Measurements from ENCODE around the gene NISCH. TPM values are rescaled to one million over a fixed set of nuclear protein-coding genes. Genes with fewer than 3 reads are reported as not detected.
"Not testable (repeated sequence)": the region's sequence is repeated elsewhere in the genome, so short reads cannot be mapped to it uniquely, and the experiment has no call there.

Gene NISCH
- total RNA-seq, 1 donor from 2014 or later, result 240 TPM

DNA sequence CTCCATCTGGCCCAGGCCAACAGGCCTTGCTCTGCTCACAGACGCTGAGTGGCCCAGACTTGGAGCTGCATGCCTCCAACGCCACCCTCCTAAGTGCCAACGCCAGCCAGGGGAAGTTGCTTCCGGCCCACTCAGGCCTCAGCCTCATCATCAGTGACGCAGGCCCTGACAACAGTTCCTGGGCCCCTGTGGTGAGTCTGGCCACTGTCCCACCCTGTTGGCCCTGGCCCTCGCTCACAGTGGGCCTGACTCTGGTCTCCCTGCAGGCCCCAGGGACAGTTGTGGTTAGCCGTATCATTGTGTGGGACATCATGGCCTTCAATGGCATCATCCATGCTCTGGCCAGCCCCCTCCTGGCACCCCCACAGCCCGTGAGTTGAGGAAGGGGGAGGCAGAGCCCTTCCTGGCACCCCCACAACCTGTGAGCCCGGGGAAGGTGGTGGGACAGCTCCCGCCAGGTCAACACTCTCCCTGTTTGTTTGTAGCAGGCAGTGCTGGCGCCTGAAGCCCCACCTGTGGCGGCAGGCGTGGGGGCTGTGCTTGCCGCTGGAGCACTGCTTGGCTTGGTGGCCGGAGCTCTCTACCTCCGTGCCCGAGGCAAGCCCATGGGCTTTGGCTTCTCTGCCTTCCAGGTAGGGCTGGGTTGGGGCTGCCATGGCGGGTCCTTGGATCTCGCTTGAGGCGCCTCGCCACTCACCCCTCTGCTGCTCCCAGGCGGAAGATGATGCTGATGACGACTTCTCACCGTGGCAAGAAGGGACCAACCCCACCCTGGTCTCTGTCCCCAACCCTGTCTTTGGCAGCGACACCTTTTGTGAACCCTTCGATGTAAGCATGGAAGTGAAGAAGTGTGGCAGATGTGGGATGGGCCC lies 68.2 kb downstream of the NISCH start:
- DNase-seq (ENCODE audit: low spot score in 2 of 2, unreplicated experiment in 2 of 2), result no peak
- H3K36me3 Mint-ChIP-seq, result peaks cover 10% of the 10 kb centered on the region
- peak overlapping the region; percentile 72 for H3K27ac Mint-ChIP-seq
- H3K4me1 Mint-ChIP-seq, result peaks cover 23% of the 10 kb centered on the region
- TF ChIP-seq, protein P1, sequence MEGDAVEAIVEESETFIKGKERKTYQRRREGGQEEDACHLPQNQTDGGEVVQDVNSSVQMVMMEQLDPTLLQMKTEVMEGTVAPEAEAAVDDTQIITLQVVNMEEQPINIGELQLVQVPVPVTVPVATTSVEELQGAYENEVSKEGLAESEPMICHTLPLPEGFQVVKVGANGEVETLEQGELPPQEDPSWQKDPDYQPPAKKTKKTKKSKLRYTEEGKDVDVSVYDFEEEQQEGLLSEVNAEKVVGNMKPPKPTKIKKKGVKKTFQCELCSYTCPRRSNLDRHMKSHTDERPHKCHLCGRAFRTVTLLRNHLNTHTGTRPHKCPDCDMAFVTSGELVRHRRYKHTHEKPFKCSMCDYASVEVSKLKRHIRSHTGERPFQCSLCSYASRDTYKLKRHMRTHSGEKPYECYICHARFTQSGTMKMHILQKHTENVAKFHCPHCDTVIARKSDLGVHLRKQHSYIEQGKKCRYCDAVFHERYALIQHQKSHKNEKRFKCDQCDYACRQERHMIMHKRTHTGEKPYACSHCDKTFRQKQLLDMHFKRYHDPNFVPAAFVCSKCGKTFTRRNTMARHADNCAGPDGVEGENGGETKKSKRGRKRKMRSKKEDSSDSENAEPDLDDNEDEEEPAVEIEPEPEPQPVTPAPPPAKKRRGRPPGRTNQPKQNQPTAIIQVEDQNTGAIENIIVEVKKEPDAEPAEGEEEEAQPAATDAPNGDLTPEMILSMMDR (IDR thresholded peaks at IDR 0.05; ENCODE audit: unreplicated experiment), result no peak
- no peak overlapping the region for H3K4me3 Mint-ChIP-seq
- no peaks in the 10 kb centered on the region for H3K27me3 Mint-ChIP-seq (ENCODE audit: low read depth)
- no peaks in the 10 kb centered on the region for H3K9me3 Mint-ChIP-seq

DNA sequence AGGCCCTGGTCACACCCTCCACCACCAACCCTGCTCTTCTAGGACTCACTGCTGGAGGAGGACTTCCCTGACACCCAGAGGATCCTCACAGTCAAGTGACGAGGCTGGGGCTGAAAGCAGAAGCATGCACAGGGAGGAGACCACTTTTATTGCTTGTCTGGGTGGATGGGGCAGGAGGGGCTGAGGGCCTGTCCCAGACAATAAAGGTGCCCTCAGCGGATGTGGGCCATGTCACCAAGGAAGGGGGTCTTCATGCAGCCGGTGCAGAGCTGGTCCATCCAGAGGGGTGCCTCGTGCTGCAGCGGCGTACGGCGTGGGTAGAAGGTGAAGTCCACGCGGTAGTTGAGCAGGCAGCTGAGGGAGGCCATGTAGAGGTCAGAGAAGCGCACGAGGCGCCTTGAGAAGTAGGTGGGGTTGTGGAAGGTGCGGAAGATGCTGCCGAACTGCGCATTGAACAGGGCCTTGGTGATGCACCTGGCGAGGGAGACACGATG lies 68.9 kb downstream of the NISCH start:
- Mint-ChIP-seq H3K36me3 (peaks cover 10% of the 10 kb centered on the region), H3K27ac (peak overlapping the region; percentile 72), H3K27me3 (ENCODE audit: low read depth) (no peaks in the 10 kb centered on the region), H3K4me1 (peaks cover 21% of the 10 kb centered on the region), H3K4me3 (no peak overlapping the region), H3K9me3 (no peaks in the 10 kb centered on the region)
- TF ChIP-seq, protein P1 (IDR thresholded peaks at IDR 0.05; ENCODE audit: unreplicated experiment), result no peak
- DNase-seq (ENCODE audit: low spot score in 2 of 2, unreplicated experiment in 2 of 2), result no peak

DNA sequence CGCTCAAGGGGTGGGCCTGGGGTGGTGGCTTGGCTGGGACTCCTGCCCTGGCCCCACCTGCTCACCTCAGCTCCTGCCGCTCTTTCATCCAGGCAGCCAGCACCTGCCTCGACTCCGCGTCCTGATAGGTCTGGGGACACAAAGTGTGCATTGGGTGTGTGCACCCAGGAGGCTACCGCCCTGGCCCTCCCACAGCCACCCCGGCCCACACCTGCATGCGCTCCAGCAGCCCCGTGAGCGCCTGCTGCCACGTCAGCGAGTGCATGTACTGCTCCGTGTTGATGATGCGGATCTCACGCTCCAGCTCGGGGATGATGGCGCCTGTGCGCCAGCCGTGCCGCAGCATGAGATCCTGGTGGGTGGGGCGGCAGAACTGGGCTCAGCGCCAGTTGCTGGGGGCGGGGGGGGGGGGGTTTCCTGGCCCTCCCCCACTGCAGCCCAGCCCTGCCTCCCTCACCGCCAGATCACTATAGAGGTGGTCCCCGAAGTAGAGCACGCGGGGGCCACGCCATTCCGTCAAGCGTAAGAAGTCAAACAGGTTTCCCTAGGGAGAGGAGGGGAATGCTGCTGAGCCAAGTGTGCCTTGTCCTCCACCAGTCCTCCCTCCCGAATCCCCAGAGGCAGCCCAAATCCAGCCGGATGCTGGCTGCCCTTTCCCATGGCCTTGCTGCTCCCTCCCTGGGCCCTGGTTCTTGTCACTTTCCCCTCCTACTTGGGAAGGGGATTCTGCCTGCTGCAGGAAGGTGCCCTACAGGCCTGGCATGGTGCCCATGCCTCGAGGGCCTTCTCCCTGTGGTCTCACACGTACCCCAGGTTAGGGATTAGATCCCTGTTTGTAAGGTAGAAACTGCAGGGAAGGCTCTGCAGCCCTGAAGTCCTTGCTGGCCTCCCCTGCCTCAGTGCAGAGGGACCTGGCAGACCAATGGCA lies 69.6 kb downstream of the NISCH start:
- no peaks in the 10 kb centered on the region for H3K27me3 Mint-ChIP-seq (ENCODE audit: low read depth)
- DNase-seq (ENCODE audit: low spot score in 2 of 2, unreplicated experiment in 2 of 2), result no peak
- peaks cover 25% of the 10 kb centered on the region for H3K4me1 Mint-ChIP-seq
- H3K27ac Mint-ChIP-seq, result peak overlapping the region; percentile 77
- H3K36me3 Mint-ChIP-seq, result peaks cover 10% of the 10 kb centered on the region
- H3K9me3 Mint-ChIP-seq, result no peaks in the 10 kb centered on the region
- no peak overlapping the region for H3K4me3 Mint-ChIP-seq
- TF ChIP-seq, protein P1 (IDR thresholded peaks at IDR 0.05; ENCODE audit: unreplicated experiment), result no peak

DNA sequence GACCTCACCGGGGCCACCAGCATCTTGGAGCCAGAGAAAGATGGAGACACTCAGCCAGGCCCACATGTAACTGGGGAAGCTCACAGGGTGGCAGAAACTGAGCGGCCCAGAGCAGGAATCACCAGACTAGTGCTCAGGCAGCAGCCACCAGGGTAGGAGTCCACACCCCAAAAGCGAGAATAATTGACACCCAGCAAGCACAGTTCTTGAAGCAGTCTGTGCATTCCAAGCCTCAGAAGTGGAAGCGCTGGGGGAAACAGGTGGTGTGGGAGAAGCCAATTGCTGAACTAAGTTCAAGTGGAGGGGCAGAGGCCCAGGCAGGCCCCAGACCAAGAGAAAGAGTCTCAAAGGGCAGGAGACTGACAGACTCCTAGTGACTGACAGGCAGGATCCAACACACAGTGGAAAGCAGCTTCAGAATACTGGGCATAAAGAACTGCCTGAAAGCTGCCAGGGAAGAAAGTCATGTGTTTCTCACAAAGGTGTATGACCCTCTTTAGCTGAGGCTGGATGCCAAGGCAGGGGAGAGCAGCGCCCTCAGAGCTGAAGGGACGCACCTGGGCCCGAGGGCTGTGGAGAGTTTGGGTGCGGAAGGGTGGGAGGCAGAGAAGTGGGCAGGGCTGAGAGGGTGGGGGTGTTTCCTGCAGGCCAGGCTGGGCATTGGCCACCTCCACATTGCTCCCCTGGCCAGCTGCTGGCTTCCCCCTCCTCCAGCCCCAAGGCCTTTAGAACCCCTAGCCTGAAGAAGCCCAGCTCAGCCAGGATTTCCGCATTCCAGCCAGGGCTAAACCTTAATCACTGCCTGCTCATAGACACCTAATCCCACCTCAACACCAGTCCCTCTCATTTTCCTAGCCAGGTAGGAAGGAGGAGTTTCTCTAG lies 70.5 kb downstream of the NISCH start:
- H3K36me3 Mint-ChIP-seq, result peaks cover 10% of the 10 kb centered on the region
- no peak overlapping the region for H3K4me3 Mint-ChIP-seq
- DNase-seq (ENCODE audit: low spot score in 2 of 2, unreplicated experiment in 2 of 2), result peak in 1 of 2 experiments; percentile 16
- peak overlapping the region; percentile 77 for H3K27ac Mint-ChIP-seq
- no peaks in the 10 kb centered on the region for H3K9me3 Mint-ChIP-seq
- H3K27me3 Mint-ChIP-seq (ENCODE audit: low read depth), result no peaks in the 10 kb centered on the region
- TF ChIP-seq, protein P1 (IDR thresholded peaks at IDR 0.05; ENCODE audit: unreplicated experiment), result no peak
- H3K4me1 Mint-ChIP-seq, result peaks cover 27% of the 10 kb centered on the region

DNA sequence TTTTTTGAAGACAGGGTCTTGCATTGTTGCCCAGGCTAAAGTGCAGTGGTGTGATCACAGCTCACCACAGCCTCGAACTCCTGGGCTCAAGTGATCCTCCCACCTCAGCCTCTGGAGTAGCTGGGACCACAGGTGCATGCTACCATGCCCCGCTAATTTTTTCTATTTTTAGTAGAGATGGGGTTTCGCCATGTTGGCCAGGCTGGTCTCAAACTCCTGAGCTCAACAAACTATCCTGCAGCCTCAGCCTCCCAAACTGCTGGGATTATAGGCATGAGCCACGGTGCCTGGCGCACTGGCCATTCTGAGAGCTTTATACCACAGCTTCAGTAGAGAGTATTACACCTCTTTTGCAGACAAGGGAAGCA lies 71.3 kb downstream of the NISCH start:
- not testable (repeated sequence) for DNase-seq (ENCODE audit: low spot score in 2 of 2, unreplicated experiment in 2 of 2)
- H3K36me3 Mint-ChIP-seq, result peaks cover 10% of the 10 kb centered on the region
- H3K27ac Mint-ChIP-seq, result peak overlapping the region; percentile 77

More for the DNA sequence above, 71.3 kb downstream of the NISCH start:
- not testable (repeated sequence) for H3K9me3 Mint-ChIP-seq; H3K27me3 Mint-ChIP-seq (ENCODE audit: low read depth); H3K4me3 Mint-ChIP-seq
- peaks cover 27% of the 10 kb centered on the region for H3K4me1 Mint-ChIP-seq

Measured in mesothelial cell of epicardium (in vitro differentiated cells).